HG02759 (cell line): ENCODE results near the gene RRBP1.

Source experiments
- ATAC-seq: cut with Tn5 transposase; IDR thresholded peaks from one replicate; pipeline ENCODE4 v1.9.1; 2021; ENCODE audit warnings: mild to moderate bottlenecking, moderate library complexity; ENCODE audit not compliant: unreplicated experiment

The RRBP1 gene

GRCh38 chr20:17683218-17684076, 1.4 kb upstream of the RRBP1 start:
- ATAC-seq: no peak

- ATAC-seq: no peak
Observed at GRCh38 chr20:17682889-17683198, 802 bp upstream of the RRBP1 start.

GRCh38 chr20:17681726-17682102, 328 bp downstream of the RRBP1 start:
- peak; percentile 14 for ATAC-seq

GRCh38 chr20:17680836-17681725, 961 bp downstream of the RRBP1 start:
- ATAC-seq: peak; percentile 44

- ATAC-seq: no peak
Observed at GRCh38 chr20:17679941-17680835, 1.9 kb downstream of the RRBP1 start.

- no peak for ATAC-seq
Observed at GRCh38 chr20:17678886-17679285, 3.2 kb downstream of the RRBP1 start.

- ATAC-seq: no peak
Observed at GRCh38 chr20:17678295-17678694, 3.7 kb downstream of the RRBP1 start.

GRCh38 chr20:17676942-17677341, 5.1 kb downstream of the RRBP1 start:
- ATAC-seq: no peak

GRCh38 chr20:17676378-17676759, 5.7 kb downstream of the RRBP1 start:
- ATAC-seq: no peak

- ATAC-seq: no peak
Observed at GRCh38 chr20:17675519-17676377, 6.3 kb downstream of the RRBP1 start.

GRCh38 chr20:17674722-17675518, 7.1 kb downstream of the RRBP1 start:
- no peak for ATAC-seq

GRCh38 chr20:17673084-17673483, 9.0 kb downstream of the RRBP1 start:
- ATAC-seq: no peak

GRCh38 chr20:17671565-17671964, 10.5 kb downstream of the RRBP1 start:
- no peak for ATAC-seq

- no peak for ATAC-seq
Observed at GRCh38 chr20:17671011-17671410, 11.0 kb downstream of the RRBP1 start.

GRCh38 chr20:17669306-17669931, 12.6 kb downstream of the RRBP1 start:
- no peak for ATAC-seq

GRCh38 chr20:17668432-17668831, 13.6 kb downstream of the RRBP1 start:
- no peak for ATAC-seq

GRCh38 chr20:17667445-17667844, 14.6 kb downstream of the RRBP1 start:
- no peak for ATAC-seq

GRCh38 chr20:17666481-17666880, 15.6 kb downstream of the RRBP1 start:
- no peak for ATAC-seq

- no peak for ATAC-seq
Observed at GRCh38 chr20:17665756-17666155, 16.3 kb downstream of the RRBP1 start.
